SK-N-SH (cell line): ENCODE measurements around the gene HSPB9. TPM values are rescaled to one million over a fixed set of nuclear protein-coding genes. Genes with fewer than 3 reads are reported as not detected.

Experiments
- CTCF ChIA-PET: fragments of 300-600, 350-600 bp; formaldehyde crosslinking; extraction: SDS; loops from one replicate; lab custom pipeline; 2021; lab: Yijun Ruan, JAX
- POLR2A ChIA-PET: fragments of 350-600 bp; sonication (Branson Sonifier 250); formaldehyde crosslinking; extraction: SDS; loops from one replicate; lab custom pipeline; 2020; ENCODE audit warnings: antibody characterized with exemption, inconsistent platforms; lab: Yijun Ruan, JAX
- DNase-seq: peaks from one replicate; pipeline ENCODE4 v3.0.0; 2012
- H2AFZ ChIP-seq: fragments of 200-600 bp; sonication (generic); 2 replicates; pipeline ENCODE4 v1.8.1; 2016; ENCODE audit warnings: antibody characterized with exemption, mild to moderate bottlenecking, low read depth
- H3F3A ChIP-seq: fragments of 200-600 bp; sonication (generic); replicated peaks from 2 replicates; pipeline ENCODE3; 2016; ENCODE audit warnings: antibody characterized with exemption, mild to moderate bottlenecking; ENCODE audit not compliant: insufficient read depth
- H3K27ac ChIP-seq, 2 experiments: fragments of 200-500 bp in 1 of 2; fragments of 200-600 bp in 1 of 2; sonication (Bioruptor generic) in 1 of 2; sonication (generic), shearing (Covaris generic) in 1 of 2; 2 replicates each; pipeline versions ENCODE4 v1.5.1 to v1.6.1; 2014 to 2016; ENCODE audit warnings: low read depth in 2 of 2, inconsistent platforms in 1 of 2, low read length in 1 of 2, mild to moderate bottlenecking in 1 of 2, mixed read lengths in 1 of 2
- H3K27me3 ChIP-seq: fragments of 200-600 bp; sonication (generic), shearing (Covaris generic); 2 replicates; pipeline ENCODE4 v1.6.1; 2016; ENCODE audit warnings: mixed run types; ENCODE audit not compliant: insufficient read depth
- H3K36me3 ChIP-seq, 2 experiments: fragments of 200-500 bp in 1 of 2; fragments of 200-600 bp in 1 of 2; sonication (Bioruptor generic) in 1 of 2; sonication (generic) in 1 of 2; replicated peaks in 1 of 2; 2 replicates each; pipeline versions ENCODE3 to v1.5.1; 2014 to 2016; ENCODE audit warnings: low read length in 1 of 2, mild to moderate bottlenecking in 1 of 2; ENCODE audit not compliant: insufficient read depth in 2 of 2, control insufficient read depth in 1 of 2
- H3K4me1 ChIP-seq, 2 experiments: fragments of 200-500 bp in 1 of 2; fragments of 200-600 bp in 1 of 2; sonication (Bioruptor generic) in 1 of 2; sonication (generic), shearing (Covaris generic) in 1 of 2; 2 replicates each; pipeline versions ENCODE4 v1.5.1 to v1.6.1; 2014 to 2016; ENCODE audit warnings: low read depth in 1 of 2, low read length in 1 of 2, mixed run types in 1 of 2; ENCODE audit not compliant: insufficient read depth in 2 of 2, control insufficient read depth in 1 of 2
- H3K4me2 ChIP-seq: fragments of 200-600 bp; sonication (generic), shearing (Covaris generic); 2 replicates; pipeline ENCODE4 v1.6.1; 2017; ENCODE audit warnings: mixed run types
- H3K4me3 ChIP-seq, 2 experiments: fragments of 200-500 bp in 1 of 2; fragments of 200-600 bp in 1 of 2; sonication (Bioruptor generic) in 1 of 2; sonication (generic), shearing (Covaris generic) in 1 of 2; 2 replicates each; pipeline versions ENCODE4 v1.5.1 to v1.8.1; 2014 to 2016; ENCODE audit warnings: low read depth in 2 of 2, inconsistent platforms in 1 of 2, low read length in 1 of 2, mild to moderate bottlenecking in 1 of 2, mixed read lengths in 1 of 2, moderate library complexity in 1 of 2
- H3K79me2 ChIP-seq: fragments of 200-600 bp; sonication (generic); 2 replicates; pipeline ENCODE4 v1.8.1; 2017; ENCODE audit warnings: mild to moderate bottlenecking; ENCODE audit not compliant: insufficient read depth
- H3K9ac ChIP-seq: fragments of 200-600 bp; sonication (generic); 2 replicates; pipeline ENCODE4 v1.6.1; 2017; ENCODE audit warnings: mixed run types
- H3K9me2 ChIP-seq: fragments of 200-600 bp; sonication (generic); 2 replicates; pipeline ENCODE4 v1.6.1; 2017; ENCODE audit warnings: mixed run types
- H3K9me3 ChIP-seq: fragments of 200-600 bp; sonication (generic); 2 replicates; pipeline ENCODE4 v1.6.1; 2017; ENCODE audit warnings: mixed run types, mild to moderate bottlenecking, moderate library complexity
- H4K20me1 ChIP-seq: fragments of 200-600 bp; sonication (generic); 2 replicates; pipeline ENCODE4 v1.6.1; 2017; ENCODE audit warnings: mild to moderate bottlenecking, mixed run types; ENCODE audit not compliant: insufficient read depth
- ELF1 ChIP-seq: IDR thresholded peaks from 2 replicates; pipeline ENCODE4 v1.4.0; 2012
- EZH2phosphoT487 ChIP-seq: fragments of 200-600 bp; sonication (generic); IDR thresholded peaks from 2 replicates; pipeline ENCODE4 v1.6.1; 2017; ENCODE audit warnings: low read depth, mixed run types, mild to moderate bottlenecking, antibody characterized with exemption, moderate library complexity, borderline replicate concordance
- FOSL2 ChIP-seq: IDR thresholded peaks from 2 replicates; pipeline ENCODE4 v1.4.0; 2012; ENCODE audit warnings: low read depth, mild to moderate bottlenecking, moderate library complexity, borderline replicate concordance
- FOXM1 ChIP-seq: IDR thresholded peaks from 2 replicates; pipeline ENCODE4 v1.4.0; 2012; ENCODE audit warnings: low read depth, mild to moderate bottlenecking
- GABPA ChIP-seq: IDR thresholded peaks from 2 replicates; pipeline ENCODE4 v1.4.0; 2012; ENCODE audit warnings: low read depth, mild to moderate bottlenecking
- NRF1 ChIP-seq: IDR thresholded peaks from 2 replicates; pipeline ENCODE4 v1.6.1; 2012; ENCODE audit warnings: low read depth, mild to moderate bottlenecking, low read length
- POLR2AphosphoS5 ChIP-seq: IDR thresholded peaks from 2 replicates; pipeline ENCODE4 v1.6.1; 2012; ENCODE audit warnings: low read depth, low read length
- RAD21 ChIP-seq: IDR thresholded peaks from 2 replicates; pipeline ENCODE4 v1.6.1; 2012; ENCODE audit warnings: mild to moderate bottlenecking, low read length
- RCOR1 ChIP-seq: fragments of 150-350 bp; IDR thresholded peaks from 2 replicates; pipeline ENCODE4 v1.6.1; 2017; ENCODE audit warnings: antibody characterized with exemption, low read length
- RFX5 ChIP-seq: IDR thresholded peaks from 2 replicates; pipeline ENCODE4 v1.6.1; 2012; ENCODE audit warnings: mild to moderate bottlenecking, improper control_type of control experiment, low read length
- RXRA ChIP-seq: IDR thresholded peaks from 2 replicates; pipeline ENCODE4 v1.4.0; 2012; ENCODE audit warnings: low read depth, mild to moderate bottlenecking, borderline replicate concordance
- SMC3 ChIP-seq: IDR thresholded peaks from 2 replicates; pipeline ENCODE4 v1.6.1; 2012; ENCODE audit warnings: low read depth, low read length, improper control_type of control experiment
- YY1 ChIP-seq: IDR thresholded peaks from 2 replicates; pipeline ENCODE4 v1.4.0; 2012; ENCODE audit warnings: low read depth, mild to moderate bottlenecking
- ZBTB33 ChIP-seq: IDR thresholded peaks from 2 replicates; pipeline ENCODE4 v1.4.0; 2012; ENCODE audit warnings: low read depth, borderline replicate concordance
- WGBS: methylation state at CpG from one replicate; pipeline ENCODE4 v1.1.6; 2017; ENCODE audit warnings: low lambda C conversion rate; 5-methylcytosine and 5-hydroxymethylcytosine counted together
- polyA plus RNA-seq, 3 experiments: library from polyadenylated mRNA; depleted of rRNA; stranded (reverse); fragments of >200 nt; gene quantifications; 2 replicates each; pipeline ENCODE4 v1.2.3, GENCODE V29; 2012

Gene HSPB9
- polyA plus RNA-seq (2012; rRNA removed), result 0.03 and 0.05 TPM in 2 replicates
- 0.01 TPM in 2 replicates for polyA plus RNA-seq (2012; cell fraction: cytosol; rRNA removed)
- 0.21 and 0.50 TPM in 2 replicates for polyA plus RNA-seq (2012; cell fraction: nucleus; rRNA removed)

- H3K27ac ChIP-seq, result no peak within 1 kb of the TSS
- H3K9me2 ChIP-seq, result no peaks in the 10 kb centered on the region
- WGBS, result 95% methylated on average over 43 of the region's 61 CpGs
- no peaks in the 10 kb centered on the region for H3K79me2 ChIP-seq
- H2AFZ ChIP-seq, result no peak within 1 kb of the TSS
- no peaks in the 10 kb centered on the region for H3K27me3 ChIP-seq
- no peaks in the 10 kb centered on the region for H3K9me3 ChIP-seq
- peaks cover 0 to 11% of the 10 kb centered on the region in 2 experiments; a peak in 1 of 4 replicates for H3K4me1 ChIP-seq
- H3K4me2 ChIP-seq, result no peak within 1 kb of the TSS; the same call in 1 of the 2 replicates
- peaks cover 3% of the 10 kb centered on the region for H3F3A ChIP-seq
- no peak within 1 kb of the TSS for H3K9ac ChIP-seq
- no peak for DNase-seq
- H3K4me3 ChIP-seq, result no peak within 1 kb of the TSS
- POLR2A ChIA-PET, result no interaction called here
- H3K36me3 ChIP-seq, result peaks cover 19 to 34% of the 10 kb centered on the region in 2 experiments
- peak; percentile 16; the same call in 1 of the 2 replicates for TF ChIP-seq POLR2AphosphoS5
- TF ChIP-seq RXRA, result no peak
- H4K20me1 ChIP-seq, result no peaks in the 10 kb centered on the region
- CTCF ChIA-PET, result interaction anchor here (1.1 to 29.9 kb wide), 3 partner anchors 11 to 99 kb away, joined by 3 to 496 read pairs (median 7); partner anchors contain the start of genes DNAJC7 and NKIRAS2
Measured at GRCh38 chr17:42122371-42123303, at the start of gene HSPB9. HSPB9 (plus strand) TSS chr17:42122804; CDS start chr17:42122851, 47 bp downstream.

DNA sequence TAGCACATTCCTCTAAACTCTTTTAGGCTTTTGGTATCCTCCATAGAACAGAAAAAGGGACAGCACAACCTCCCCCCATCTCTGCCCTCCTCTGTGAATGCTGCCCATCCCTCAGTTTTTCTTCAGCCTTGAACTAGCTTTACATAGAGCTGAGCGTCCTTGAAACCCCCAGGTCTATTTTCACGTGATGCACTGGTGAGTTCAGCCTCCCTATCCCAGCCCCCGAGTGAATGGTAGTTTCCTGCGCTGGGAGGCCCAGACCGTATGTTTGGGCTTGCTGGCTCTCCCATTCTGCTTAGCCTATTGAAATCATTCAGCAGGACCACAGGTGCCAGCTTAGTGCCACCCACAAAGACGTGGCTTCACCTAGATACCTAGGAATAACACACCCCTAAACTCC is 46.8 kb upstream of the HSPB9 start:
- H3K9me2 ChIP-seq, result no peaks in the 10 kb centered on the region
- ChIA-PET CTCF (interaction anchor here (0.7 to 2.0 kb wide), 3 partner anchors 8 to 26 kb away, joined by 3 to 7 read pairs (median 3); no protein-coding TSS in a partner anchor), POLR2A (no interaction called here)
- H3K4me1 ChIP-seq, result peaks cover 0 to 4% of the 10 kb centered on the region in 2 experiments; a peak in 1 of 4 replicates
- H3K79me2 ChIP-seq, result no peaks in the 10 kb centered on the region
- H3K27me3 ChIP-seq, result no peaks in the 10 kb centered on the region
- H3K4me2 ChIP-seq, result no peak overlapping the region
- TF ChIP-seq ELF1 (no peak), RCOR1 (no peak), SMC3 (no peak), FOXM1 (no peak), RXRA (no peak), YY1 (no peak), RFX5 (no peak), EZH2phosphoT487 (no peak), NRF1 (no peak), RAD21 (no peak), GABPA (no peak), ZBTB33 (no peak), FOSL2 (no peak)
- no peak overlapping the region for H3K27ac ChIP-seq
- H3K4me3 ChIP-seq, result no peak overlapping the region
- no peaks in the 10 kb centered on the region for H3K36me3 ChIP-seq
- DNase-seq, result no peak
- H4K20me1 ChIP-seq, result no peaks in the 10 kb centered on the region
- peaks cover 6% of the 10 kb centered on the region for H3F3A ChIP-seq
- no peaks in the 10 kb centered on the region for H3K9me3 ChIP-seq
- H2AFZ ChIP-seq, result no peak overlapping the region
- WGBS, result 72% methylated on average over 6 of the region's 6 CpGs
- no peak overlapping the region for H3K9ac ChIP-seq
